GM19467 (cell line): ENCODE measurements around the gene EMC6.
"Not testable (repeated sequence)": the region's sequence is repeated elsewhere in the genome, so short reads cannot be mapped to it uniquely, and the experiment has no call there.

Source experiments
- ATAC-seq: cut with Tn5 transposase; IDR thresholded peaks from one replicate; pipeline ENCODE4 v1.9.1; 2021; ENCODE audit warnings: mild to moderate bottlenecking, moderate library complexity; ENCODE audit not compliant: unreplicated experiment

Gene EMC6

GRCh38 chr17:3704931-3705717 is 36.5 kb downstream of the EMC6 start:
- ATAC-seq = no peak

- ATAC-seq = not testable (repeated sequence)
Observed at GRCh38 chr17:3705718-3705984, 37.0 kb downstream of the EMC6 start.

GRCh38 chr17:3708366-3708765 is 39.8 kb downstream of the EMC6 start:
- no peak for ATAC-seq

- peak; percentile 87 for ATAC-seq
Observed at GRCh38 chr17:3710951-3711383, 42.4 kb downstream of the EMC6 start.

DNA sequence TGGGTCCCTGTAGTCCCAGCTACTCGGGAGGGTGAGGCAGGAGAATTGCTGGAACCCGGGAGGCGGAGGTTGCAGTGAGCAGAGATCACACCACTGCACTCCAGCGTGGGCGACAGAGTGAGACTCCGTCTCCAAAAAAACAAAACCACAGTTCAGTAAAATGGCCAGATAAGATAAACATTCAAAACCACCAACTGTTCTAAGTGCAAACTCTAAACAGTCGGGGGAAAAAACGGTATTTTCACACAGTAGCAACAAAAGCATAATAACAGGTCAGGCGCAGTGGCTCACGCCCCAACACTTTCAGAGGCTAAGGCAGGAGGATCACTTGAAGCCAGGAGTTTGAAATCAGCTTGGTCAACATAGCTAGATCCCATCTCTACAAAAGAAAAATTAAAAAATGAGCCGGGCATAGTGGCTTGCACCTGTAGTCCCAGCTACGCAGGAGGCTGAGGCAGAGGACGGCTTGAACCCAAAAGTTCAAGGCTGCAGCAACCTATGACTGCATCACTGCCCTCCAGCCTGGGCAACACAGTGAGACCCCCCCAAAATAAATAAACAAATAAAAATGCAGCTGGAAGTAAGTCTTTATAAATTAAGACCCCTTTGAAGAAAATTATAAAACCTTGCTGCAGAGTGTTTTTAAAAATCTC is 44.3 kb downstream of the EMC6 start:
- ATAC-seq = no peak

- no peak for ATAC-seq
Observed at GRCh38 chr17:3715296-3715695, 46.7 kb downstream of the EMC6 start.

DNA sequence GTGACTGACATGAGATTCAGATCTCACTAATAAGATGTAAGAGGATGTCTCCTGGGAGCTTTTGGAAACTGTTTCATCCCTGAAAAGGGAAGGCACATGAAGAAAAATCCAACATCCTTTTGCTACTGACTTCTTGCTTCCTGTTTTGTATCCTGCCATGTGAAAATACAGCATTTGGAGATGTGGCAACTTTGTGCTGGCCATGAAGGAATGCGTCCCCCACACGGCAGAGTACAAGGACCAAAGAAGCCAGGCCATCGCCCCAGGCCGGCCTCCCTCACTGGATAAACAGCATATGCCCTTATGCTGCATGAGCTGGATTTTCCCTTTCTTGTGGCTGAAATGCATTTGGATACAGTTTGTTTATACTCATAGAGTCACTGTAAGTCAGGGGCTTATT is 49.6 kb downstream of the EMC6 start:
- ATAC-seq = no peak

DNA sequence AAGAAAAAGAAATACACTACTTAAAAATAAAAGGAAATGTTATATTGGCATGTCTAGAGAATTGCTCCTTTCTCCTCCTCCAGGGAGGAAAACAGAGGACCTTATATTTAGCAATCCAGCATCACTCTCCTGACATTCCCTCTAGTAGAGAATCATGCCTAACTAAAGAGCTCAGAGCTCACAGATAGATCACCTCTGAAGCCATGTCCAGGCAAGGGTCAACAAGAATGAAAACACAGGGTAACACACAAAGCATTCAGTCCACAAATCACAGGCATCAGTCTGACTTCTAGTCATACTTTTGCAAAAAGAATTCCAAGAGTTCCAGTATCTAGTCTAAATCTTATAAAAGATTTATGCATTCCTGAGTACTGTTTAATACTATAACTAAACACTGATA is 50.7 kb downstream of the EMC6 start:
- no peak for ATAC-seq
